Measurements from ENCODE around the gene TLE3.

DNA sequence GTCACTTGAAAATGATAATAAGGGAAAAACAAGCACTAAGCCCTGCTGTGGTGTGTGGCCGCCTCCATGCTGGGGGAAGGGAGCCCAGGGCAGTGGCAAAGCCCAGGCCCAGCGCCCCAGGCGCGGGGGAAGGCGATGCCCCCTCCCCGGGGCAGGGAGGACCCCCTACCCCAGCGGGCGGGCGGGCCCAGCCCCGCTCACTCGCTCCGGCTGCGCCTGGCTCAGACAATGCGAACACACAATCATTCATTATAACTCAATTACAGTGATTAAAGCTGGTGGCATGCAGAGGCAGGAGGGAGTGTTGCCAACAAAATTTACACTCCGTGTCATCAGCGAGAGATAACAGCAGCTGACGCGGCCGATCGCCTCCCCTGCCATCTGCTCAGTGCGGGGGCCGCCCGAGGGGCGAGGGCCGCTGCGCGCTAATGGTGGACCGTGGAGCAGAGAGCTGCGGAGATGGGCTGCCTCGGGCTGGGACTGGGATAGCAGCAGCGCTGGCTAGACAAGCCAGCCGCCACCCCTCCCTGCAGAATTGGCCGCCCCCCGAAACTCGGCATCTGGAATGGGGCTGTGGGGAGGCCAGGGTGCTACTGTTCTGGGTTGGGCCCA is 64.1 kb downstream of the TLE3 start:
- TF ChIP-seq, protein P1, sequence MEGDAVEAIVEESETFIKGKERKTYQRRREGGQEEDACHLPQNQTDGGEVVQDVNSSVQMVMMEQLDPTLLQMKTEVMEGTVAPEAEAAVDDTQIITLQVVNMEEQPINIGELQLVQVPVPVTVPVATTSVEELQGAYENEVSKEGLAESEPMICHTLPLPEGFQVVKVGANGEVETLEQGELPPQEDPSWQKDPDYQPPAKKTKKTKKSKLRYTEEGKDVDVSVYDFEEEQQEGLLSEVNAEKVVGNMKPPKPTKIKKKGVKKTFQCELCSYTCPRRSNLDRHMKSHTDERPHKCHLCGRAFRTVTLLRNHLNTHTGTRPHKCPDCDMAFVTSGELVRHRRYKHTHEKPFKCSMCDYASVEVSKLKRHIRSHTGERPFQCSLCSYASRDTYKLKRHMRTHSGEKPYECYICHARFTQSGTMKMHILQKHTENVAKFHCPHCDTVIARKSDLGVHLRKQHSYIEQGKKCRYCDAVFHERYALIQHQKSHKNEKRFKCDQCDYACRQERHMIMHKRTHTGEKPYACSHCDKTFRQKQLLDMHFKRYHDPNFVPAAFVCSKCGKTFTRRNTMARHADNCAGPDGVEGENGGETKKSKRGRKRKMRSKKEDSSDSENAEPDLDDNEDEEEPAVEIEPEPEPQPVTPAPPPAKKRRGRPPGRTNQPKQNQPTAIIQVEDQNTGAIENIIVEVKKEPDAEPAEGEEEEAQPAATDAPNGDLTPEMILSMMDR (IDR thresholded peaks at IDR 0.05; ENCODE audit: poor library complexity): no peak
- TF ChIP-seq EZH2 (IDR thresholded peaks at IDR 0.05; ENCODE audit: borderline replicate concordance): no peak
- TF ChIP-seq EZH2phosphoT487 (IDR thresholded peaks at IDR 0.05; ENCODE audit: low read depth, severe bottlenecking, unreplicated experiment): no peak

Data from hepatocyte (in vitro differentiated cells).